NOMO-1 treated with dmso at 0.1 percent for 144 hours (cell line): ENCODE data around the gene TMEM170B.

Source experiments
- DNase-seq: peaks from one replicate; lab custom pipeline; 2025; ENCODE audit not compliant: unreplicated experiment; lab: John Stamatoyannopoulos, UW

TMEM170B gene

DNA sequence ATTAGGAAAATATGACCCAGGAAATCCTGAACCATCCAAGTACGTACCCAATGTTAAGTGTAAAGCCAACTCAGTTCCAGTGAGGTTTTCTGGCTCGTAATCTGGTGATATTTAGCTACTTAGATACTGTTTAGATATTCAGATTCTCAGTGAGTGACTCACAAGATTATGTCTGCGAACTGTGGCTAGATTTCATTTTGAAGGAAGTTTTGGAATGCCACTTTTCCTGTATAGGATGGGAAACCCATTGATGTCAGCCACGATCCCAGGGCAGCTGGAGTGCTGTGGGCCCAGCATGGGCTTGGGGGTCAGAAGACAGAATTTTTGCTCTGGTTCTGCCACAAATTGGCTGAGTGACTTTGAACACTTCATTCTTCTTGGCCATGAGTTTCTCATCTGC is 76.3 kb downstream of the TMEM170B start:
- DNase-seq: no peak

- no peak for DNase-seq
Observed at GRCh38 chr6:11614534-11615213, 77.1 kb downstream of the TMEM170B start.

GRCh38 chr6:11615214-11615602 is 77.7 kb downstream of the TMEM170B start:
- DNase-seq: no peak

DNA sequence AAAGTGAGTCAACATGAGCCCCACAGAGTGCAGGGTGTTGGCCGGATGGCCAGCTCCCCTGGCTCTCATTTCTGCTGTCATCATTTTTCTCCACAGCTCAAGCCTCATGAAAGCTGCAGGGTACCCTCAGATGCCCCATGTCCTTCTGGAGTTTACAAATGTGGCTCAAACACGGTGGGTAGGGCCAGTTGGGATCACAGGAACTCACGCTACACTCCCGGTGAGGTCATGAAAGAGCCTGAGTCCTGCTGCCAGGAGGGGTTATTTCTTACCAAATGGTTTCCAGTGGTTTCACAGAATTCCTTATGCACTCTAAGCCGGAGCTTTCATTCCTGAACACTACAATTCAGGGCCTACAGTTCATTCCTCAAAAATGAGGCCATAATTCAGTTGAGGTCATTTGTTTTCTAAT is 78.7 kb downstream of the TMEM170B start:
- DNase-seq: no peak

DNA sequence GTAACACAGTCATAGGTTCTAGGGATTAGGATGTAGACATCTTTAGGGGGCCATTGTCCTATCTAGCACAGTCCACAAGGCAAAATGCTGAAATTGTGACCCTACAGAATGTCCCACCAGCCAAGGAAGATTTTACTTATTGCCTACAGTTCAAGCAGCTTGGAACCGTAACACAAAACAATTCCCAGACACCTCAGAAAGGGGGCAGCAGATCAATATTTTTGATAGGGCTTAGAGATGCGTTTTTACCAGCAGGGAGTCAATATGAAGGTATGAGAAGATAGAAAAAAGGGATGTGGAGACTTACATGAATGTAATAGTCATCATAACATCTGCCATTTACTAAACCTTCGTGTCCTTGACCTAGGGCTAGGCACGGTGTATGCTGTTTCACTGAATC is 81.0 kb downstream of the TMEM170B start:
- DNase-seq: no peak

DNA sequence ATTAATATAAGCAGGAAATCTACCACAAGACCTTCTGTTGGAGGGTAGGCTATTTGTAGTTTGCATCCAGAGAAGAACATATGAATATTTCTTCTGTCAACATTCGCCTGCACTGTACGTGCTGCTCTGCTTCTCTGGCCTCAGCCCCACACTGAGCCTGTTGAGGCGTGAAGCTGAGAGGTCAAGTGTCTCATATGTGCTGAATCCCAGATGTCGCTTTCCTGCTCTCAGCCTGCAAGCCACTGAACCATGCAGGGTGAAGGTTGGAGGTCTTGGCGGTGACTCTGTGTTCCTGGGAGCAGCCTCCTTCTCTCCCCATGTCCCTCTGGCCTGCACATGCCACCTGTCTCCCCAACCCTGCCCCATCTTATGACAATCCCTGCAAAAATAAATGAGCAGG is 83.6 kb downstream of the TMEM170B start:
- DNase-seq: no peak

GRCh38 chr6:11622156-11622555 is 84.6 kb downstream of the TMEM170B start:
- no peak for DNase-seq

DNA sequence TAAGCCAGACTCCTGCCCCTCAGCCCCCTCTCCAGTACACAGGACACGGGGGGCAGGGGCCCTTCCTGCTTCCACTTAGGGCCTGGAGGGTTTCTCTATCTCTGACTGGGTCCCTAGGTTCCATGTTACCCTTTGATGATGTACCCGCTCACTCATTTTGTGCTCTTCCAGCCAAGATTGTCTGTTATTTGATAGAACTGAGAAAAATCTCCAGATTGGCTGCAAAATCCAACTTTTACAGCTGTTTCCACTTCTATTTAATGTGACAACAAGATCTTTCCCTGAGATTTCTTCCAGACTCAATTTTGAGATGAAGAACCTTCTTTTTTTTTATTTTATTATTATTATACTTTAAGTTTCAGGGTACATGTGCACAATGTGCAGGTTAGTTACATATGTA is 85.7 kb downstream of the TMEM170B start:
- no peak for DNase-seq

GRCh38 chr6:11625302-11625701 is 87.8 kb downstream of the TMEM170B start:
- no peak for DNase-seq

- DNase-seq: no peak
Observed at GRCh38 chr6:11626356-11626755, 88.8 kb downstream of the TMEM170B start.

DNA sequence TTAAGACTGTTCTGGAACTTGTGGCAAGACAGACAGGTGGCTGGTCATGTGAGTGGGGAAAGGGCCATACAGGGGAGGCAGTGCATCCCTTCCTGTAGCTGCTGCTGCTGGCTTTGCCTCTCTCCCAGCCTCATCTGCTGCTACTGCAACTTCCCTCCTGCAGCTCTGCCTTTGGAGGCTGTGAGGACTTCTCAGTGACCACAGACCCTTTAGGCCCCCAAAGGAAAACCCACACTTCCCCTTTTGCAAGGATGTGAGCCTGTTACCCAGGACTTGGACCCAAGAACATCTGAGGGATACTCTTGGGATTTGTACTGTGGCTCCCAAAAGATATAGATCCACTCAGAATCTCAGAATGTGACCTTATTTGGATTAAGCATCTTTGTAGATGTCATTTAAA is 91.0 kb downstream of the TMEM170B start:
- DNase-seq: no peak

DNA sequence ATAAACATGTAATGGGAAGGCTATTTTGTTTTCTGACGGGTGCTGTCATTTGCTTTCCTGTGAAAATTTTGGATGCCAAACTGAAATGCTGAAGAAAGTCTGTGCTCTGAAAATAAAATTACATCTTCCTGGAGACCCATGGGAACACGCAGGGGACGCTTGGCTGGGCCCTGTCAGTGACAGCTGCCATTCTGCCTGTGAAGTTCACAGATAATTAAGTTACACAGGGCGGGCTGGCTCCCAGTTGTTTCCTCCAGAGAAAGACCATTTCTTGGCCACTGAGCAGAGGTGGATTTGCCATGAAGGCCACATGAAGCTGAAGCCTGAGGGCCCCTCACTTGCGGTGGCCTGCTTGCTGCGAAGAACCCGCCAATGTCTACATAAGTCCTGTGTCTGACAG is 93.5 kb downstream of the TMEM170B start:
- DNase-seq: no peak

DNA sequence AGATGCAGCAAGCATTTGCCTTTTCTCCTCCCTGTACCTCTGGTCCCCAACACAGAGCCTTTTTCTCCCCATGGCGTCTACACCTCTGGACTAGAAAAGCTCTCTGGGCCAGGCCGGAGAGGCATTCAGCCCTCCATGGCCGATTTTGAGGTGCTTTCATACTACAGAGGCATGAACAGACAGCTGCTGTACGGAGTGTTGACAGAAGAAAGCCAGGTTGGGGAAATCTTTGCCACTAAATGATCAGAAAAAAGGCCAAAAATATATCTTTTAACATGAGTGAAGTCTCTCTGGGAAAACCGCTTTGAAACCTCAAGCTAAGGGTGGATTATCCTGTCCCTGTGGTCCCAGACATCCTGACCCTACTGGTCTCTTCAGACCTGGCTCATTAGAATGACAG is 94.0 kb downstream of the TMEM170B start:
- no peak for DNase-seq

DNA sequence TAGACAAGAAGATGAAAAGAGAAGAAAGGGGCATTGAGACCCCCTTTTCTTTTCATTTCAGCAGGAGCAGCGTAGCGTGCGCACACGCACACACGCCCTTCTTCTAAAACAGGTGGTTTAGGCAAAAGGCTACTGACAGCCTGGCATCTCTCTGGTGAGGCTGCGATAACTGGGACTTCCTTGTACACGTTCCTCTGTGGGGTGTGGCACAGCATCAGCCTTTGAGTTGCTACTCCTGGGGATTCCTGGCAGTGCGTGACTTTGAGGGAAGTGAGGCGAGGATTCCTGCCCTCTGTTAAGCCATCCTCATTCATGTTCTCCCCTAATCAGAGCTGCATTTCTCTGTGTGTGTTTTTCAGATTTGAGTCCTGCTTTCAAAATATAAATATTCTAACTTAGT is 94.7 kb downstream of the TMEM170B start:
- DNase-seq: no peak

DNA sequence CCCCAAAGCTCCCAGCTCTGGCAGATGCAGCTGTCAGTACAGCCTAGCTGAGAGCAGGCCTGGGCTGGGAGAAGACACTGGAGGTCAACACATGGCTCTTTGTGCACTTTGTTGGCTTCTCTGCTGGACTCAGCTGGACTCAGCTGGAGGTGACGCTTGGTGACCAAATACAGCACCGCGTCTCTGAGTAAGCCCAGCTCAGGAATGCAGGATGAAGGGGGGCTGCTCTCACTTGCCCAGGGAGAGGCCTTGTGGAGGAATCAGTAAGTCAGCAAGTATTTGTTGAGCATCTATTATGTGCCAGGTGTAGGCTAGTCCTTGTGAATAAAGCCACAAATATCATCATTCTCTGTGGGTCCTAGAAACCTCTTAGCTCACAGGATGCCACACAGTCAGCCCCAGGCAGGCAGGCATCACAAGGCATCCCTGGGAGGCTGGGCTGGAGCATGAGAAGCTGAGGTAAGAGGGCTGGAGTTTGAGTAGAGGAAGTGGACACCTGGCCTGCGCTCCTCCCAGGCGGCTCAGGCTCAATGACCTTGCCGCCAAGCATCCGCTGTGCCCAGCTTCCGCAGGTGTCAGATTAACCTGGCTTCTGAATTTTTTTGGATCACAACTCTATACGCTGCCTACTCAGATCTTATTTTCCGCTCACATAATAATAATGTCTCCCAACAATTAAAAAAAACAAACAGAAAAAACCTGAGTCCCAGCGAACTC is 95.4 kb downstream of the TMEM170B start:
- DNase-seq: no peak
